Activated naive CD4-positive, alpha-beta T cell treated with anti-CD3 and anti-CD28 coated beads for 36 hours (primary cell): ENCODE measurements around the gene ACADM. TPM values are rescaled to one million over a fixed set of nuclear protein-coding genes. Genes with fewer than 3 reads are reported as not detected.
"Not testable (repeated sequence)": the region's sequence is repeated elsewhere in the genome, so short reads cannot be mapped to it uniquely, and the experiment has no call there.

ENCODE experiments used
- CTCF ChIA-PET: fragments of 350-600 bp; sonication (Branson Sonifier 250); formaldehyde crosslinking; loops from one replicate; lab custom pipeline; 2021; ENCODE audit warnings: antibody characterized with exemption; lab: Charles Lee
- DNase-seq: peaks from one replicate; pipeline ENCODE4 v3.0.0-alpha.2; 2020
- H3K27ac Mint-ChIP-seq: one replicate; pipeline ENCODE4 v1.8.0; 2021; ENCODE audit warnings: mild to moderate bottlenecking, mixed read lengths
- H3K27me3 Mint-ChIP-seq: one replicate; pipeline ENCODE4 v1.8.0; 2021; ENCODE audit warnings: low read depth, mixed read lengths
- H3K36me3 Mint-ChIP-seq: one replicate; pipeline ENCODE4 v1.8.0; 2021; ENCODE audit warnings: low read depth, mixed read lengths
- H3K4me1 Mint-ChIP-seq: one replicate; pipeline ENCODE4 v1.8.0; 2021; ENCODE audit warnings: low read depth, mixed read lengths
- H3K4me3 Mint-ChIP-seq: one replicate; pipeline ENCODE4 v1.8.0; 2021; ENCODE audit warnings: mild to moderate bottlenecking, moderate library complexity, mixed read lengths
- H3K9me3 Mint-ChIP-seq: one replicate; pipeline ENCODE4 v1.8.0; 2021; ENCODE audit warnings: mixed read lengths
- intact Hi-C: fragments of 100-400 bp; cut with micrococcal nuclease; formaldehyde crosslinking; loops from one replicate; pipeline ENCODE4 v1.15.1; 2023
- total RNA-seq, 2 experiments: library from RNA; stranded (reverse); gene quantifications; one replicate each; pipeline ENCODE4 v1.2.3, GENCODE V29; 2021

The ACADM gene
- total RNA-seq = 10 to 100 TPM; 37.1 to 38.5 TPM

DNA sequence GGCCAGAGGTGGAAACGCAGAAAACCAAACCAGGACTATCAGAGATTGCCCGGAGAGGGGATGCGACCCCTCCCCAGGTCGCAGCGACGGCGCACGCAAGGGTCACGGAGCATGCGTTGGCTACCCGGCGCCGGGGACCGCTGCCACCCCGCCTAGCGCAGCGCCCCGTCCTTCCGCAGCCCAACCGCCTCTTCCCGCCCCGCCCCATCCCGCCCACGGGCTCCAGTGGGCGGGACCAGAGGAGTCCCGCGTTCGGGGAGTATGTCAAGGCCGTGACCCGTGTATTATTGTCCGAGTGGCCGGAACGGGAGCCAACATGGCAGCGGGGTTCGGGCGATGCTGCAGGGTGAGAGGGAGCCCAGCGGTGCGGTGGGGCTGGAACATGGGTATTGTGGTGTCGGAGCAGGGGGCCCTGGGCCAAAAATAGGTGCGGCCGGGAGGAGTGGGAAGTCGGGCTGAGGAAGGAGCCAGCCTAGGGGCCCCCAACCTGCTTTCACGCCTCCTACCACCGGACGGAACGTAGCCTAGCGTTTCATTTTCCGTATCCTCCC is at the start of gene ACADM:
TSS of gene ACADM (plus strand) at position 238 of the 551 bp plus-strand sequence. CDS start at position 317, 79 bp downstream.
- DNase-seq = peak; percentile 86
- H3K4me3 Mint-ChIP-seq = peak within 1 kb of the TSS; percentile 100
- peak within 1 kb of the TSS; percentile 97 for H3K27ac Mint-ChIP-seq
- no peaks in the 10 kb centered on the region for H3K9me3 Mint-ChIP-seq
- H3K36me3 Mint-ChIP-seq = peaks cover 4% of the 10 kb centered on the region
- H3K4me1 Mint-ChIP-seq = peaks cover 37% of the 10 kb centered on the region
- intact Hi-C loops = loop anchor here (1.0 to 10.0 kb wide), 7 partner anchors 62 to 1710 kb away; partner anchors contain the start of genes CRYZ, FPGT, LRRIQ3 and RABGGTB
- CTCF ChIA-PET = no interaction called here
- no peaks in the 10 kb centered on the region for H3K27me3 Mint-ChIP-seq

DNA sequence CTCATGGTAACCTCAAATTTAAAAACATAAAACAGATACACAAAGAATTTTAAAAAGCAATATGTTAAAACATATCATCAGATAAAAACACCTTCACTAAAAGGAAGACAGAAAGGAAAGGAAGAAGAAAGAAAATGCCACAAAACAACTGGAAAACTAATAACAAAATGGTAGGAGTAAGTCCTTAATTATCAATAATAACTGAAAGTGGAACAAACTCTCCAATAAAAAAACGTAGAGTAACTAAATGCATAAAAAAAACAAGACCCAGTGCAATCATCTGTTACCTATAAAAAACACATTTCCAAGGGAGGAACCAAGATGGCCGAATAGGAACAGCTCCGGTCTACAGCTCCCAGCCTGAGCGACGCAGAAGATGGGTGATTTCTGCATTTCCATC is 47.1 kb upstream of the ACADM start:
- Mint-ChIP-seq H3K36me3 (no peaks in the 10 kb centered on the region), H3K4me1 (no peaks in the 10 kb centered on the region), H3K27ac (no peak overlapping the region), H3K9me3 (peaks cover 2% of the 10 kb centered on the region), H3K4me3 (no peak overlapping the region), H3K27me3 (peaks cover 7% of the 10 kb centered on the region)
- CTCF ChIA-PET = no interaction called here
- no peak for DNase-seq
- intact Hi-C loops = no loop called here

DNA sequence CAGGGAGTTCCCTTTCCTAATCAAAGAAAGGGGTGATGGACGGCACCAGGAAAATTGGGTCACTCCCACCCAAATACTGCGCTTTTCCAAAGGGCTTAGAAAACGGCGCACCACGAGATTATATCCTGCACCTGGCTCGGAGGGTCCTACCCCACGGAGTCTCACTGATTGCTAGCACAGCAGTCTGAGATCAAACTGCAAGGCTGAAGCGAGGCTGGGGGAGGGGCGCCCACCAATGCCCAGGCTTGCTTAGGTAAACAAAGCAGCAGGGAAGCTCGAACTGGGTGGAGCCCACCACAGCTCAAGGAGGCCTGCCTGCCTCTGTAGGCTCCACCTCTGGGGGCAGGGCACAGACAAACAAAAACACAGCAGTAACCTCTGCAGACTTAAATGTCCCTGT is 46.5 kb upstream of the ACADM start:
- intact Hi-C loops, H3K4me1 Mint-ChIP-seq, CTCF ChIA-PET, H3K4me3 Mint-ChIP-seq, H3K9me3 Mint-ChIP-seq, H3K36me3 Mint-ChIP-seq, DNase-seq, H3K27ac Mint-ChIP-seq, H3K27me3 Mint-ChIP-seq: not testable (repeated sequence)

DNA sequence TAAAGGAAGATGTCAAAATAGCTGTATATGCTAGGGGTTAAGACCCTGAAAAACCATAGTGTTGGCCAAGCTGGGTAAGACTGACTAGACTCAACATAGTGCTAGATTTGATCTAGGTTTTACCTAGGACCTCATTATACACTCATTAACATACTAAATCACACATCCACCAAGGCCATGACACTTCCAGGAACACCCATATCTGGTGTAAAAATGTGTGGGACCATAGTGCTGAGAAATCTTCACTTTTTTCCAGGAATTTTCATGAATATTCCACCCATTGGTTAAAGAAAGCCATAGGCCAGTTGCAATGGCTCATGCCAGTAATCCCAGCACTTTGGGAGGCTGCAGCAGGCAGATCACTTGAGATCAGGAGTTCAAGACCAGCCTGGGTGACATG is 34.0 kb upstream of the ACADM start:
- intact Hi-C loops = no loop called here
- H3K9me3 Mint-ChIP-seq = no peaks in the 10 kb centered on the region
- no peak for DNase-seq
- CTCF ChIA-PET = no interaction called here
- no peaks in the 10 kb centered on the region for H3K36me3 Mint-ChIP-seq
- no peaks in the 10 kb centered on the region for H3K27me3 Mint-ChIP-seq
- H3K4me1 Mint-ChIP-seq = no peaks in the 10 kb centered on the region
- no peak overlapping the region for H3K27ac Mint-ChIP-seq
- H3K4me3 Mint-ChIP-seq = no peak overlapping the region

DNA sequence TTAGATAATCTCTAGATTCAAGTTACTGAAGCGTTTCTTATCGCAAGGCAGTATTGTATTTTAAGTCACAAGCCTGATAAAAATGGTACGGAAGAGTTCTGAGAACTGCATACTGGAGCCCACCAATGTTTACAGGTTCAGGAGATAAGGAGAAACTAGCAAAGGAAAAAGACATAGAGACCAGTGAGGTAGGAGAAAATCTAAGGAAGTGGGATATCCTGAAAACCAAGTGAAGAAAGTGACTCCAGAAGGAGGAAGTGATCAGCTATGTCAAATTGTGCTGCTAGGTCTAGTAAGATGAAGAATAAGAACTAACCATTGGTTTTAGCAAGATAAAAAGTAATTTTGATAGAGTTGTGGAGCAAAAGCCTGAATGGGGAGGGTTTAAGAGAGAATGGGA is 31.0 kb upstream of the ACADM start:
- no peaks in the 10 kb centered on the region for H3K9me3 Mint-ChIP-seq
- no peak overlapping the region for H3K27ac Mint-ChIP-seq
- peaks cover 8% of the 10 kb centered on the region for H3K27me3 Mint-ChIP-seq
- no peaks in the 10 kb centered on the region for H3K4me1 Mint-ChIP-seq
- CTCF ChIA-PET = no interaction called here
- intact Hi-C loops = no loop called here
- H3K36me3 Mint-ChIP-seq = no peaks in the 10 kb centered on the region
- DNase-seq = no peak
- no peak overlapping the region for H3K4me3 Mint-ChIP-seq

DNA sequence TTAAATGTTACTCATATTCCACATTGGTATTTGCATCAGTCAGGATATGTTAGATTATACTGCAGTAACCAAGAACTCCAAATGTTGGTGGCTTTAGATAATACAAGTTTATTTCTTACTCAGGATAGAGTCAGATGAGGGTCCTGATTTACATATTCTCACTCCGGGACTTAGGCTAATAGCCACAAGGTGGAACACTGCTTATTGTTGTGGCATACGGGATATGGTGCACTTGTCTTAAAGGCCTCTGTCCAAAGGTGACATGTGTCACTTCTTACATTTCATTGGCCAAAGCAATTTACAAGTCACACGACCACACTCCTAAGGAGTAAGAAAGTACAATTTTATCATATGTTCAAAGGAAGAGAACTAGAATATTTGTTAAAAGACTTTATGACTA is 28.5 kb upstream of the ACADM start:
- no peak overlapping the region for H3K27ac Mint-ChIP-seq
- DNase-seq = no peak
- no peaks in the 10 kb centered on the region for H3K36me3 Mint-ChIP-seq
- peaks cover 8% of the 10 kb centered on the region for H3K27me3 Mint-ChIP-seq
- no peaks in the 10 kb centered on the region for H3K4me1 Mint-ChIP-seq
- intact Hi-C loops = no loop called here
- CTCF ChIA-PET = no interaction called here
- H3K4me3 Mint-ChIP-seq = no peak overlapping the region
- no peaks in the 10 kb centered on the region for H3K9me3 Mint-ChIP-seq

DNA sequence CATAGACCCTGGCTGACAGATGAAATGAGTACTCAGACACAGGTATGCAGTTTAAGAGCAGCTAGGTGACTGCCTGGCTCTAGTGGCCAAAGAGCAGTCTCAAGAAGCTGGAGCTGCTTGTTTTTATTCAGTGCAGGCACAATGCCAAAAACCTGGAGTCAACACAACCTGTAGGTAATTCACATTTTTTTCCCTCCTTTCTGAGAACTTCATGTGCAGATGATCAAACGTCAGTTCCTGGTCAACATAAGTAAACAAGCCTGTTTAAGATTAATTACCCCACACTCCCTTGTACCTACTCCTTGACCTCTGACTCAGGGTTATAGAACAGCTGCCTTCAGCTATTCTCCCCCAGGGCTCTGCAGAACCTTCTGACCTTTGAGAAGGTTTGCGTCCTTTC is 17.3 kb upstream of the ACADM start:
- CTCF ChIA-PET = no interaction called here

DNA sequence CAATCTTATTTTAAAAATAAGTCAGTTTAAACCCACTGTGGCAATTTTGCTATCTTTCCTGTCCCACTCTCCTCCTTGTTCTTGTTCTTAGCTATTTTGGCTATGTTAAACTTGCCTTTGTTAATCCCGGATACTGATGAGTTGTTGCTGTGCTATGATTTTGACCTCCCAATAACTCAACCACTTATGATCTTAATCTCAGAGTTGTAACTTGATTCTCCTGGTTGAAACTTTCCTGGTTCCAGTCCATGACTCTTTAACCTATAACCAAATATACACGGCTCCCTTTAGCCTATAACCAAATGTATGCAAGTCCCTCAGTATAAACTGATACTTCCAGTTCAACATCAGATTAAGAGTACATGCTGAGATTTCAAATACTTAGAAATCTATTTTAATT is 15.6 kb upstream of the ACADM start:
- Mint-ChIP-seq H3K36me3 (no peaks in the 10 kb centered on the region), H3K4me3 (no peak overlapping the region), H3K27me3 (peaks cover 13% of the 10 kb centered on the region), H3K4me1 (no peaks in the 10 kb centered on the region), H3K27ac (no peak overlapping the region), H3K9me3 (no peaks in the 10 kb centered on the region)
- intact Hi-C loops = no loop called here
- CTCF ChIA-PET = no interaction called here
- no peak for DNase-seq

More for the DNA sequence above, 17.3 kb upstream of the ACADM start:
- Mint-ChIP-seq H3K27ac (no peak overlapping the region), H3K9me3 (peaks cover 2% of the 10 kb centered on the region), H3K4me1 (no peaks in the 10 kb centered on the region), H3K27me3 (peaks cover 10% of the 10 kb centered on the region), H3K4me3 (no peak overlapping the region), H3K36me3 (no peaks in the 10 kb centered on the region)
- no peak for DNase-seq
- intact Hi-C loops = no loop called here

DNA sequence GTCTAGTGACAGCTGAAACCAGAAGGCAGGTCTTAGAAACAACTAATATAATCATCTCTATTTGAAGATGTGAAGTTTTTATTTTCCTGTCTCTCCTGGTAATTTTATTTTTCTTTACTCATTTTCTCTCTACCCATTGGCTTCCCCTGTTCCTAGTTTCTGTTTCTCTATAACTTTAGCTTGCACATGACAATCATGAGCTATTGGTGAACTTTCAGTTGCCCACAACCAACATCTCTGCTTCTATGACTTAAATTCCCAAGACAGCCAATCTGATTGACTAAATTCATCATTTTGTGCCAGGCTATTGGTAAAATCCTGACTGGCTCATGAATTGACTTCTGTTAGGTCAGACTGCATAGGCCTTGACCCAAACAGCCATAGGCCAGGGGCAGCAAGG is 13.7 kb upstream of the ACADM start:
- intact Hi-C loops = no loop called here
- Mint-ChIP-seq H3K9me3 (no peaks in the 10 kb centered on the region), H3K27ac (no peak overlapping the region), H3K36me3 (no peaks in the 10 kb centered on the region), H3K4me3 (no peak overlapping the region), H3K27me3 (peaks cover 13% of the 10 kb centered on the region), H3K4me1 (no peaks in the 10 kb centered on the region)
- DNase-seq = no peak
- CTCF ChIA-PET = interaction anchor here (0.6 kb wide), 1 partner anchor 887 kb away, joined by 3 read pairs; no protein-coding TSS in a partner anchor

DNA sequence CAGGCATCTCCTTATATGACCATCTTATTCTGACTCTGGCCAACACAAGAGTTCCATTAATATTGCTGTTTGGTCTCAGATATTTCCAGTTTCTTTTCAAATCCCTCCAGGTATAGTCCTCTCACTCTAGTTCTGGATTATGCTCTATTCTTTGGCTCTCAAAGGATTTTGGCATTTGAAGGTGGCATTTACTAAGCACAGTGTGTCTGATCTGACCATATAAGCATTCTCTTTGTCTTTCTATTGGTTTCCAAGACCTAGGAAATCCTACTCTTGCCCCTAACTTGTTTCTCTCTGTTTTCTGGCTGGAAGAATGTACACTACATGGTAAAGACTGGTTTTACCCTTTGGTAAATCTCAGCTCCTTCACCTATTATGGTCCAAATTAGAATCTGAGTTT is 12.7 kb upstream of the ACADM start:
- H3K4me1 Mint-ChIP-seq = no peaks in the 10 kb centered on the region
- intact Hi-C loops = no loop called here

DNA sequence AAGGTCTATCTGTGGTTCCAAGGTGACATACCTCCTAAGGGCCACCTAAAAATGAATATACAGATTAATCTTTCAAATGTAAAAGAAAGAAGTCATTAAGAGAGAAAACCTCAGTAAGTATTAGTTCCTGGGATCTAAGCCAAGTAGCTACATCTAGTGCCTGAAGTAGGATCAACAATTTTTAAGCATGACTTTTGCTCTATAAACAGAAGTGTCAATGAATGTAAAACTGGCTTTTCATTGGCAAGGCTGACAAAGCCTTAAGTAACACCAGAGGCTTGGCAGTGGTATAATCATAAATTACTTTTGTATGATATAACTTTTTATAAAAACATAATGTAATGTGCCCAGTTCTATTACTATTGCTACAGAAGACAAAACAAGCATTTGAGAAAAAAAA is 12.2 kb upstream of the ACADM start:
- H3K4me3 Mint-ChIP-seq = no peak overlapping the region
- H3K27ac Mint-ChIP-seq = no peak overlapping the region
- no peak for DNase-seq
- H3K4me1 Mint-ChIP-seq = no peaks in the 10 kb centered on the region
- H3K9me3 Mint-ChIP-seq = no peaks in the 10 kb centered on the region
- peaks cover 10% of the 10 kb centered on the region for H3K27me3 Mint-ChIP-seq
- intact Hi-C loops = no loop called here
- H3K36me3 Mint-ChIP-seq = no peaks in the 10 kb centered on the region
- CTCF ChIA-PET = no interaction called here

More for the DNA sequence above, 12.7 kb upstream of the ACADM start:
- Mint-ChIP-seq H3K9me3 (no peaks in the 10 kb centered on the region), H3K36me3 (no peaks in the 10 kb centered on the region), H3K27me3 (peaks cover 13% of the 10 kb centered on the region), H3K4me3 (no peak overlapping the region), H3K27ac (no peak overlapping the region)
- no peak for DNase-seq
- CTCF ChIA-PET = no interaction called here

DNA sequence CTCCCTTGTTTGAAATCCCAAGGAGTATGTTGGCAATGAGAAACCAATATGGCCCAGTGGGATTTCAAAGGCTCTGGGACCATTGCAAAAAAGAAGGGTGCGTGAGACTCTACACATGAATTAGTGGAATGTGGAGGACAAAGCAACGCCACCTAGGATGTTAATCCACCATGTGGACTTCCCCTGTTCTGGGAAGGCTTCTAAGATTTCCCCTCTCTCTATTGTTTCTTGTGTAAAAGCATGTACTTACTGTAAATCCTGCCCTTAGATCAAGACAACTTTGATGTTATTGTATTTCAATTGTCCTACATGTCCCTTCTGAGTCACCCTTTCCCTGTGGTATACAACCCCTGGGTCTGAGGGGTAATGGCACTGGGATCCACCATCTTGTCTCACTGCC is 4.7 kb upstream of the ACADM start:
- Mint-ChIP-seq H3K27me3 (no peaks in the 10 kb centered on the region), H3K4me1 (peaks cover 17% of the 10 kb centered on the region), H3K36me3 (peaks cover 2% of the 10 kb centered on the region), H3K9me3 (no peaks in the 10 kb centered on the region), H3K27ac (no peak overlapping the region), H3K4me3 (no peak overlapping the region)
- intact Hi-C loops = loop anchor here (5.0 to 10.0 kb wide), 4 partner anchors 103 to 1715 kb away; partner anchors contain the start of genes CRYZ and TYW3
- CTCF ChIA-PET = no interaction called here
- DNase-seq = no peak

DNA sequence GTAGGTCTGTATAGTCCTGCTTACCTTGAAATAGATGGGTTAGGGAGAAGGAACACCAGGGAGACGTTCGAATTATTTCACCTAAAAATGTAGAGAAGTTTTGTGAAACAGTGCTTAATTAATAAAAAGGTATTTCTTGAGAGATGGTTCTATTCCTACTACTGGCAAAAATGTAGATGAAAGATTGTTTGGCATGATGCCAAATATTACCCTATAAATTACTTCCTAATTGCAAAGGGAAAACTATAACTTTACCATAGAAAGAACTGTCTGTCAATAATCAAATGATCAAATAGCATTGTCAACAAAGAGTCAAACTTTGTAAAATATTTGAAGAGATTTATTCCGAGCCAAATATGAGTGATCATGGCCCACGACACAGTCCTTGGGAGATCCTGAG is 4.2 kb upstream of the ACADM start:
- intact Hi-C loops = loop anchor here (5.0 to 10.0 kb wide), 4 partner anchors 103 to 1714 kb away; partner anchors contain the start of genes CRYZ and TYW3
- H3K9me3 Mint-ChIP-seq = no peaks in the 10 kb centered on the region
- no peak for DNase-seq
- H3K4me3 Mint-ChIP-seq = no peak overlapping the region
- no peaks in the 10 kb centered on the region for H3K27me3 Mint-ChIP-seq
- peaks cover 2% of the 10 kb centered on the region for H3K36me3 Mint-ChIP-seq
- no peak overlapping the region for H3K27ac Mint-ChIP-seq
- CTCF ChIA-PET = no interaction called here
- H3K4me1 Mint-ChIP-seq = peaks cover 19% of the 10 kb centered on the region
